ENCODE data around the gene PAQR9. TPM values are rescaled to one million over a fixed set of nuclear protein-coding genes. Genes with fewer than 3 reads are reported as not detected.
A peak's percentile ranks its signal among the peaks of the same experiment; 100 is the strongest.

Gene PAQR9
- total and polyA plus RNA-seq, 11 donors, result 5.0 to 20.5 (median 13.8) TPM

- DNase-seq, result peak in 1 of 5 donors; percentile 75
- peak overlapping the region; percentile 74 to 97 (median 88) for H3K4me3 ChIP-seq
- TF ChIP-seq POLR2A (IDR thresholded peaks at IDR 0.05) (no peak), CTCF (IDR thresholded peaks at IDR 0.05) (no peak)
- H3K9me3 ChIP-seq, result no peaks in the 10 kb centered on the region
- 0 to 1% (median 0%) methylated on average over 15 of the region's 15 CpGs for WGBS, 4 donors
- peaks cover 6 to 52% (median 38%) of the 10 kb centered on the region in 12 donors for H3K4me1 ChIP-seq
- peak overlapping the region; percentile 67 to 95 (median 90) for H3K27ac ChIP-seq
- peak; percentile 74 to 86 (median 80) for ATAC-seq
- H3K36me3 ChIP-seq, result no peaks in the 10 kb centered on the region
- no peaks in the 10 kb centered on the region for H3K27me3 ChIP-seq
- intact Hi-C loops (cut with DNase I), result loop anchor here in 4 of 10 donors (2.0 to 10.0 kb wide), 5 partner anchors 266 to 556 kb away; partner anchors contain the start of genes ATR (in 3 of the 4), TRPC1 (in 2 of the 4) and XRN1 (in 1 of the 4)
Observed at GRCh38 chr3:143001034-143001368, 37.5 kb upstream of the PAQR9 start.

DNA sequence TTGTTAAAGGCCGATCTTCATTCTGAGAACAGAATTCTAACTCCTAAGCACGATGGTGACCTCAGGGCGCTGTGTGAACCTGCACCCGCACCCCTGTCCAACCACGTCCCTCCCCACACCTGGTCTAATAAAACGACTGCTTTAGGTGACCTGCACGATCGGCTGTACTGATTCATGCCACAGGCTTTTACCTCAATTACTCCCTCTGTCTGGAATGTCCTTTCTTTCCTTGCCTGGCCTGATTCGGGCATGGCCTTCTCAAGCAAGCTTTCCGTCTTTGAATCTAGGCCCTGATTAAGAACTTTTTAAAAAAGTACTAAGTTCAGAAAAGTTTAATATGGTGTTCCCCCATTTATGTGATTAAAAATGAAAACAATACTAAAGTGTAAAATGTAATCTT is 37.1 kb upstream of the PAQR9 start:
- intact Hi-C loops (cut with DNase I), result loop anchor here in 4 of 10 donors (2.0 to 10.0 kb wide), 5 partner anchors 266 to 556 kb away; partner anchors contain the start of genes ATR (in 3 of the 4), TRPC1 (in 2 of the 4) and XRN1 (in 1 of the 4)
- no peak for DNase-seq
- WGBS, 4 donors, result 23 to 30% (median 27%) methylated on average over 10 of the region's 10 CpGs
- peak in 1 of 4 donors; percentile 4 for ATAC-seq
- TF ChIP-seq CTCF (IDR thresholded peaks at IDR 0.05), result no peak
- TF ChIP-seq POLR2A (IDR thresholded peaks at IDR 0.05), result no peak
- H3K4me1 ChIP-seq, result peaks cover 5 to 51% (median 36%) of the 10 kb centered on the region in 12 donors
- H3K27ac ChIP-seq, result peak overlapping the region; percentile 67 to 95 (median 90)
- no peaks in the 10 kb centered on the region for H3K36me3 ChIP-seq
- no peaks in the 10 kb centered on the region for H3K9me3 ChIP-seq
- H3K27me3 ChIP-seq, result no peaks in the 10 kb centered on the region
- H3K4me3 ChIP-seq, result peak overlapping the region; percentile 74 to 97 (median 88)

DNA sequence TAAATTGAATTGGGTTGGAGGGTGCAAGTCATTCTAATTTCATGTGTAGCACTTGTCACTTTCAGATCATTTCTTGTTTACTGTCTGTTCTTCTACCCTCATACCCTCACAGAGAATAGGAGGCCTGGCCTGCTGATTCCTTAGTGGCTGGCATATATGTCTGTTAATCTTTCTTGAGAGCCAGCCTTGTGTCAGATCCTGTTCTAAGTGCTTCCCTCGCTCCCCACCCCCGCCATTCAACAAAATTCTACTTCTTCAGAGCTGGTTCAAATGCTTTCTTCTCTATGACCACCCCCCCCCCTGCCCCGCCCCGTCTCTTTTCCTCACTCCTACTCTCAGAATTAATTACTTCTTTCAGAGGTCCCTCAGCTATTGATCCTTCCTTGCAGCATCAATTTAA is 36.4 kb upstream of the PAQR9 start:
- Histone ChIP-seq H3K36me3 (no peaks in the 10 kb centered on the region), H3K27ac (peak overlapping the region in 10 of 12 donors; percentile 15 to 94 (median 86)), H3K4me1 (peaks cover under 1 to 48% (median 30%) of the 10 kb centered on the region in 12 donors), H3K9me3 (no peaks in the 10 kb centered on the region), H3K27me3 (no peaks in the 10 kb centered on the region), H3K4me3 (peak overlapping the region in 11 of 12 donors; percentile 74 to 97 (median 89))
- TF ChIP-seq CTCF (IDR thresholded peaks at IDR 0.05), result no peak
- TF ChIP-seq POLR2A (IDR thresholded peaks at IDR 0.05), result no peak
- no peak for DNase-seq
- no peak for ATAC-seq
- WGBS, 4 donors, result 74 to 85% (median 77%) methylated on average over 4 of the region's 4 CpGs
- intact Hi-C loops (cut with DNase I), result loop anchor here in 5 of 10 donors (2.0 to 10.0 kb wide), 5 partner anchors 265 to 555 kb away; partner anchors contain the start of genes ATR (in 3 of the 5), TRPC1 (in 3 of the 5) and XRN1 (in 1 of the 5)

- TF ChIP-seq CTCF (IDR thresholded peaks at IDR 0.05), result no peak
- no peak for TF ChIP-seq POLR2A (IDR thresholded peaks at IDR 0.05)
- H3K27me3 ChIP-seq, result no peaks in the 10 kb centered on the region
- H3K4me1 ChIP-seq, result peaks cover 0 to 33% (median 18%) of the 10 kb centered on the region in 12 donors
- no peak for ATAC-seq
- no peak overlapping the region for H3K4me3 ChIP-seq
- H3K36me3 ChIP-seq, result no peaks in the 10 kb centered on the region
- WGBS, 4 donors, result 81 to 93% (median 87%) methylated on average over 3 of the region's 3 CpGs
- no peaks in the 10 kb centered on the region for H3K9me3 ChIP-seq
- intact Hi-C loops (cut with DNase I), result loop anchor here in 1 of 10 donors (10.0 kb wide), 1 partner anchor 274 kb away; the partner anchor contains the start of gene TRPC1
- DNase-seq, result no peak
- H3K27ac ChIP-seq, result no peak overlapping the region
Observed at GRCh38 chr3:142998439-142998838, 35.0 kb upstream of the PAQR9 start.

All from heart left ventricle (tissue), 16 donors.